GM03348 (cell line): ENCODE results near the gene LITAFD.

Experiments
- DNase-seq: peaks from one replicate; pipeline ENCODE4 v3.0.0; 2012; ENCODE audit warnings: low spot score

Gene LITAFD

DNA sequence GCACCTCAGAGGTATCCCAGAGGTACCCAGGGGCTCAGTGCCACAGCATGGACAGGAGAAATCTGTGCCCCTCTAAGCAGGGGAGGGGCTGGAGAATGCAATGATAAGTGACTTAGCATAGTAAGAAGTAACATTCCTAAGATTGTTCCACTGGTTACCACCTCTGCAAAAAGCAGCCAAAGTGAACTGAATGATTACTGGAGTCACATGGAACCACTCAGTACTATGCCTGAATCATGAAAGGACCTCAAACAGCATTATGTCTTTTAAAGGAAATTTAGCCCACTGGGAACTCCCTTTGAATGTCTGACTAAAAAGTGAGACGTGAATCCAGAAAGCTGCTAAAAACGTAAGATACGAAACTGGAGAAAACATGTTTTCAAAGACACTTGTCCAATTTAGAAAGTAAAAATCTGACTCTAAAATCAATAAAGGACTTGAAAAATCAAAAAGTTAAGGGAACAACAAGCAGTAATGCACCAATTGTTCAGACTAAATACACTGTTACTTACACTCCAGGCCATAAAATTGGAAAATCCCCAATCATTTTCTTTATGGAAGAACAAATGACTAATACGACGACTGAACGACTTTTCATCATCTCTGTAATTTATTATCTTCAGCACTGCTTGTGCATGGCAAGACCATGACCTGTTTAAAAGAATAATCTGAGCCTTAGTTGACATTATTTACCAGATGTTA, 38.6 kb downstream of the LITAFD start:
- peak; percentile 73 for DNase-seq

DNA sequence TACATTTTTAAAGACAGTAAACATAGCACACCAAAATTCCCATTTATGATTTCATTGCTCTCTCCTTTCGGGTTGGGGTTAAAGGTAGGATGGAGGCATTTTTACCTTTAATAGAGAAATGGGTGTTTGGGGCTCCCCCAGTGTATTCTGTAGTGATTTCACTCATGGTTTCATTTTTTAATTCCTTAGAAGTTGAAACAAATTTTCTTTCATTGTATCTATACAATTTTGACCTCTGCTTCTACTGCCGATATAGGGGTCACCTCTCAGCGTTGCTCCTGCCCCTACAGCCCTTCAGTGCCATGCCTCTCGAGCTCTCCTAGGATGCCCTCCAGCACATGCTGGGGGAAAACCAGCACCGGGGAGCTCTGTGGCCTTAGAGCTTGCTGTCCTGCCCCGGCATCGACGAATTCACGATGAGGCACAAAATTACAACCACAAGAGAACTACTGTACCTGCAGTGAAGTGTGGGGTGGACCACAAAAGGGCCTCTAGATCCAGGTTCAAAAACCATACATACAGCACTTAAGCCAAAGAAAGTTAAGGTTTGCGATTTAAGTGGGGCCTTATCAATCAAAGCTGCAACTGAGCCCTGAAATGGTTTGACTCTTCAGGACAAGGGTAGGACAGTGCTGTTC, 39.3 kb downstream of the LITAFD start:
- DNase-seq = no peak

DNA sequence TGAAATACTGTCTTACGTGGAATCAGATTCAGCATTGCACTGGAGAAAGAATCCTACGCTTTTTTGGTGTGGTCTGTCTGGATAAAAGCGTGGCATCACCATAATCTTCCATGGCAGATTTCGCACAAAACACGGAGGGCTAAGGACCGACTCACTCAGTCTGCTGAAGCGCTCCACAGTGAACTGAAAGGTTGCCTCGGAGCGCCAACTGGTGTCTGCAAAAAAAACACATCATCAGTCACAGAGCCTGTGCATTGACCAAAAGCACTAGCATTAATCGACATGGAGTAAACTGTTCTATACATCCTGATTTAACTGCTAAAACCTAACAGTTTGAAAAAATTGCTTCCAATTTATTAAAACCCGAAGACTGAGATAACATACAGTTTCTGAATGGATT, 41.0 kb downstream of the LITAFD start:
- DNase-seq = no peak

DNA sequence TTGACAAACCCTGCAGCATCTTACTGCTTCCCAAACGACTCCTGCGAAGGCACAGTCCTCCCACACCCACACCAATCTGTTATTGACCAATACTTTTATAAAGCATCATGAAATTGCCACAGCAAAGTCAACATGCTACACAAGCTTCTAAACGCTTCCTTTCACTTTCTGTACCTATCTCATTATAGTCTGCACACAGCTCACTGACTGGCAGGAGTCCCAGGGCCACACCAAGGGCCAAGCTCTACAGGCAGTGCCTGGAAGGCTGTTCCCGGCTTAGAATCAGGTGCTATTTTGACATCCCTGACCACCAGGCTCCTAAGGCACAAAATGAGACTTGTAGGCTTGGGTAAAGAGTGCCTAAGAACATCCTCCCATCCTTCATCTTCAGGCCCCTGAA, 42.1 kb downstream of the LITAFD start:
- DNase-seq = no peak

DNA sequence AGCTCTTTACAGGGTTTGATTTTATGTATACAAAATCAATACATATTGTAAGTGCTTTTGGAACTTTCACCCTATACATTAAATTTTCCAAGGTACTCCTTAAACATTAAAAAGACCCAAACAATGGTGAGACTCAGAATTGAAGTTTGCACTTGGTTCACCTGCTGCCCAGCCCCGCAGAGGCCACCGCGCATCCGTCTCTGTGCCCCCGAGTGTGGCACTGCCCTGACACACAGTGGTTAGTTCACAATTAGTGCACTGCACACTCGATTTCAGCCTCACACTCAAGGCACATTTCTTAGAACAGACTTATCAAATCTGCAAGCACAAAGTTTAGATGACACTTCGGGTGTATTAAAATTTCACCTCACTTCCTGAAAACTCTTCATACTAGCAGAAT, 43.3 kb downstream of the LITAFD start:
- DNase-seq = no peak

DNA sequence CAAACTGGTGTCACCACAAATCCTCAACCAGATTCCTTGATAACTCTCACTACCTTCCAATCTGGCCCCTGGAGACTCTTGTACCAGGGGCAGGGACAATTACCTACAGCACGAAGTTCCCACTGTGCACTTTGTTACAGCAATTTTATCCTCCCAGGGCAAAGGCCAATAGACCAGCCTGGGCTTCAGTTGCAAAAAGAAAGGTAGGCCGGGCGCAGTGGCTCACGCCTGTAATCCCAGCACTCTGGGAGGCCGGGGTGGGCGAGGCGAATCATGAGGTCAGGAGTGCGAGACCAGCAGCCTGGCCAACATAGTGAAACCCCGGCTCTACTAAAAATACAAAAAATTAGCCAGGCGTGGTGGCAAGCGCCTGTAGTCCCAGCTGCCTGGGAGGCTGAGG, 44.7 kb downstream of the LITAFD start:
- no peak for DNase-seq

DNA sequence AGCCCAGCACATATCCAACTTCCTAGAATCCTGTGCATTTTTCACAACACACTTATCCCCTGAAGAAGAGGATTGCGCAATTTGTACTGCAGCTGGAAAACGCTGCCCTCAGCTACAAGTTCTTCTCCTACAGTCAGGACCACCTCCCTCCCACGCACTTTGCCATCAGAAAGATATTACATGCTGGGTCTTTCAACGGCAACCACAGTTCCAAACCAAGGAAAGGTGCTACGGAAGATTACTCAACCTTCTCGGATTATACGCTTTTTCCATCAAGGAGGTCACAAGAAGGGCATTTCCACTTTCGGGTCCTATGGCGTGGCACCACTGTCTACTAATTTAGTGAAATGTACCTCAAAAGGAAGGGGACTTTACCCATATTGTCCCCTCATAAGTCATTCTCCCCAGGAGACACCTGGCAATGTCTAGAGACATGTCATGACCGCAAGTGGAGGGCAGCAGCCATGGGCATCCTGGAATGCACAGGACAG, 46.4 kb downstream of the LITAFD start:
- no peak for DNase-seq

DNA sequence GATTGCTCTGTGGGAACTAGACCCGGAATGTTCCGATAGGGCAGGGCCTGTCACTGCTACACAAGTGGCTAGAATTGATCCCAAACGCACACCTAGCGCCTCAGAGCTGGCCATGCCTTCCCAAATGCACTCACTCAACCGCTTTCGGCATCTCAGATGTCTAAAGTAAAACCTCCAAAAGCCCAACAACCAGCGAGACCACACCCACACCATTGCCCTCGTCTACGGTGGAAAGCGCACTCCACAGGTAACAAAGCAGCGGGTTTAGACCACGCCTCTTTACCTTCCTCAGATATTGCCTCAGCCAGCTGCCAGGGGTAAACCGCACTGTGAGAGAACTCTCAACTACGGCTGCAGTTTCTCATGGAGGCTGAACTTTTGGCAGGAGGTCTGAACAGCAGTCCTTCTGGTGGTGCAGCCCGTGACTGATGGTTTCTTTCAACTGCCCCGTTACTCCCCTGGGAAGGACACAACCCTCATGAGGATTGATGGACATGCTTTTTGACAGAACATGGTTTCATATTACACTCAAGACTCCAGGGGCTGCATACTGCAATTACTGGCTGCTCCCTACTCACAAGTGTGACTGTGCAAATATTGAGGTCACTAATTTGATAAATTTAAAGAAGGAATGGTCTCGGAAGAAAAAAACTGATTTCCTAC, 47.1 kb downstream of the LITAFD start:
- DNase-seq = no peak

DNA sequence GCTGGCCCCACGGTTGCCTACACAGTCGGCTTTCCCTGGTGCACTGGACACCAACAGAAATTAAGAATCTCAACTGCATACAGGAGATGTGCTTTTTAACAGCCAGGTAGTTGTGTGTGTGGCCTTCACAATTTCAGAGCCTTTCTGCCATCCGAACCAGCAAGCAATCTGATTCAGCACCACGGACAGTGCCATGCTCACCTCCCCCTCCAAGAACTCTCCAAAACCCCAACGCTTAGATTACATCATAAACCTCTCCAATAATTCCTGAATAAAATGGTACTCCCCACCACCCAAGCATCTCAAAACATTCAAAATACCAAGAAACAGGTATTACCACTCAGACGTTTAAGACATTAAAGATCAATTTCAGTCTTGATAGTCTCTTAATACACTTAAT, 49.7 kb downstream of the LITAFD start:
- peak; percentile 57 for DNase-seq

DNA sequence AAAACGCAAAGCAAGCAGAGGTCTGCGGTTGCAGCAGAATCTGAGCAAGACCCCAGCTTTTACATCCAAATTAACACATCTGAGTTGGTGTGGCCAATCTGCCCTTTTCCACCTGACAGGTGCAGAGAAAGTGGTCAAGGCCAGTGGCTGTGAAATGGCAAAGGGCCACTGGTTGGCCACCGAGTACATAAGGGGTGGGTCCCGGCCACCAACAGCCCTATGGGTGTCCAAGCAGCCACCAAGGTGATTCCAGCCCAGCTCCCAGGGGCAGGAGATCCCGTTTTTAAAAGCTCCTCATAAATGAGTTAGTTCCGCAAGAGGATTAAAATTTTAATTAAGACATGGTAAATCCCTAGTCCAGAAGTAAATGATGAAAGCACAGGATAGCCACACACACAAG, 52.5 kb downstream of the LITAFD start:
- no peak for DNase-seq
